NT2/D1 (cell line): ENCODE data around the gene KLHL29.

Experiments
- DNase-seq: peaks from one replicate; pipeline ENCODE4 v3.0.0-alpha.2; 2011; ENCODE audit warnings: low read depth, low spot score
- H3K27me3 ChIP-seq: 2 replicates; pipeline ENCODE4 v1.6.0; 2011; ENCODE audit warnings: mild to moderate bottlenecking; ENCODE audit not compliant: insufficient read length, insufficient read depth
- H3K36me3 ChIP-seq: 2 replicates; pipeline ENCODE4 v1.6.1; 2011; ENCODE audit warnings: mild to moderate bottlenecking, low read length, mixed read lengths; ENCODE audit not compliant: insufficient read depth, insufficient read length
- H3K4me1 ChIP-seq: 2 replicates; pipeline ENCODE4 v1.5.1; 2011; ENCODE audit not compliant: insufficient read depth, insufficient read length
- H3K4me3 ChIP-seq: 2 replicates; pipeline ENCODE4 v1.5.1; 2011; ENCODE audit warnings: low read depth; ENCODE audit not compliant: insufficient read length
- H3K9ac ChIP-seq: 2 replicates; pipeline ENCODE4 v1.6.0; 2011; ENCODE audit warnings: low read depth; ENCODE audit not compliant: insufficient read length
- H3K9me3 ChIP-seq: 2 replicates; pipeline ENCODE4 v1.5.1; 2011; ENCODE audit warnings: mild to moderate bottlenecking, low read length; ENCODE audit not compliant: insufficient read depth
- SUZ12 ChIP-seq: IDR thresholded peaks from 2 replicates; pipeline ENCODE4 v1.6.1; 2011; ENCODE audit not compliant: insufficient read length, insufficient read depth; ENCODE audit errors: extremely low read depth
- YY1 ChIP-seq: IDR thresholded peaks from 2 replicates; pipeline ENCODE4 v1.6.1; 2011; ENCODE audit not compliant: insufficient read length, insufficient read depth
- ZNF274 ChIP-seq: IDR thresholded peaks from 2 replicates; pipeline ENCODE4 v1.6.1; 2011; ENCODE audit warnings: mild to moderate bottlenecking, low read depth, low read length

The KLHL29 gene

DNA sequence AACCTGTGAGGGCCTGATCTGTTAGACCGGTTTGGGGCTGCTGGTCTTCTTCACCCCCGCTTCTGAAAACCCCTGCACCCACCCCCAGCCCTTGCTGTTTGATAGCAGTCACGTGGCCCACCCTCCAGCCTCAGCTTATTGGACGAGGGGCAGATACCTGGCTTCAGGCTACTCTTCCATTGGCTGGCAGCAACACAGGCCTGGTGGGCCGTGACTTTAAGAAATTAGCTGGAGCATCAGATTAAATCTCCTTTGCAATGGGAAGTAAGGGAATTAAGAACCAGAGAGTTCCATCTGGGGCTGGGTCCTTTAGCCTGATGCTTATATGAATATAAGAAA lies 107.3 kb downstream of the KLHL29 start:
- Histone ChIP-seq H3K9ac (no peak overlapping the region), H3K27me3 (no peaks in the 10 kb centered on the region), H3K36me3 (no peaks in the 10 kb centered on the region), H3K4me3 (no peak overlapping the region), H3K4me1 (peaks cover 10% of the 10 kb centered on the region), H3K9me3 (no peaks in the 10 kb centered on the region)
- TF ChIP-seq SUZ12 (no peak), YY1 (no peak), ZNF274 (no peak)
- no peak for DNase-seq

DNA sequence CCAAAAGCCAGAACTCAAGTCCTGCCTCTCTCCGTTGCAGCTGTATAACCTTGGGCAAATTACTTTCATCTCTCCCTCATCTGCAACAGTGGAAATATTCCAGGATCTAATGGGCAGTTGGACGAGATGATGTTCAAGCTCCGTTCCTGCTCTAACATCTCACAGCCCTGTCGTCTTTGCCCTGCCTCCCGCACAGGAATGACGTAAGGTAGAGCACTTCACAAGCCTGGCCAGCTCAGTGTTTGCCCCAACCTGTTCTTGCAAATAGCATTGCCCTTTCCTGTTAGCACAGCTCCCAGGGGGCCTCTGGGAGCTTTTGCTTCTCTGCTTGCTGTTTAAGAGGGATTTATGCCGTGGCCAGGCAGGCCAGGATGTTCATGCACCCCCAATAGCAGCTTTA lies 107.9 kb downstream of the KLHL29 start:
- H3K4me3 ChIP-seq: no peak overlapping the region
- no peaks in the 10 kb centered on the region for H3K27me3 ChIP-seq
- no peaks in the 10 kb centered on the region for H3K9me3 ChIP-seq
- H3K4me1 ChIP-seq: peaks cover 13% of the 10 kb centered on the region
- no peak overlapping the region for H3K9ac ChIP-seq
- TF ChIP-seq ZNF274: no peak
- no peak for TF ChIP-seq SUZ12
- no peak for TF ChIP-seq YY1
- H3K36me3 ChIP-seq: no peaks in the 10 kb centered on the region
- no peak for DNase-seq

DNA sequence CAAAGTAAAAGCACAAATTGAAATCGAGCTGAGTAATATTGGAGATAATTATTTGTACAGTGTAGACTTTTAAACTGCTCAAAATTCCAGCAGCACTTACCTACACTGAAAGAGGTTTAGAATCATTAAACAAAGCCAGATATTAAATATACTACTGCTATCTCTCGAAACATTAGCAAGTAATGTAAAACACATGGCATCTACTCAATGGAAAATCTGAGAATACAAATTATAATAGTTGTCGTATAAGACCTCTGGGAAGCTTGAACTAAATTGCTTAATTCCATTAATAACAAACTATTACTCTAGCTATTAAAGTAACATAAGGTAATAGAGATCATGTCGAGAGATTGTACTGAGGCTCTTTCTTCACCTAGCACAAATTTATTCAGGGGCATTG lies 108.9 kb downstream of the KLHL29 start:
- Histone ChIP-seq H3K9ac (no peak overlapping the region), H3K36me3 (no peaks in the 10 kb centered on the region), H3K4me3 (no peak overlapping the region), H3K4me1 (peaks cover 12% of the 10 kb centered on the region), H3K9me3 (no peaks in the 10 kb centered on the region), H3K27me3 (no peaks in the 10 kb centered on the region)
- DNase-seq: no peak
- TF ChIP-seq YY1: no peak
- TF ChIP-seq ZNF274: no peak
- TF ChIP-seq SUZ12: no peak

DNA sequence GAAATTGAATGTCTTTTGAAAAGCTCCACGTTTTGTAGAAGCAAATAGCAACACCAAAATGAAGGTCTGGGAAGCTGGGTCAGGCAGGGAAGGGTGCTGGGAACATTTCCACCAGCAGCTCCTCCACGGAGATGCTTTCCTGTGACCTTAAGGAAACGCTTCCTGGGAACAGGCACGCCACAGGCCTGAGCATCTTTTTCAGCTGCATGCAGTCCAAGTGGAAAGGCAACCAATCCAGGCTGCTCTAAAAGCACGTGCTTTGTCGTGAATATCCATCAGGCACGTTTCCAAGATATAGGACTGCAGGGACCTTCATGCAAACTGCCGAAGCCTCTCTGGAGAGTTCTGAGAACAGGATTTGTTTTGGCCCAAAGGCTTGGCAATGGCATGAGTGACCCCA lies 109.3 kb downstream of the KLHL29 start:
- TF ChIP-seq YY1: no peak
- TF ChIP-seq SUZ12: no peak
- no peak for TF ChIP-seq ZNF274
- Histone ChIP-seq H3K4me3 (no peak overlapping the region), H3K27me3 (no peaks in the 10 kb centered on the region), H3K9me3 (no peaks in the 10 kb centered on the region), H3K4me1 (peaks cover 10% of the 10 kb centered on the region), H3K36me3 (no peaks in the 10 kb centered on the region), H3K9ac (no peak overlapping the region)
- no peak for DNase-seq

DNA sequence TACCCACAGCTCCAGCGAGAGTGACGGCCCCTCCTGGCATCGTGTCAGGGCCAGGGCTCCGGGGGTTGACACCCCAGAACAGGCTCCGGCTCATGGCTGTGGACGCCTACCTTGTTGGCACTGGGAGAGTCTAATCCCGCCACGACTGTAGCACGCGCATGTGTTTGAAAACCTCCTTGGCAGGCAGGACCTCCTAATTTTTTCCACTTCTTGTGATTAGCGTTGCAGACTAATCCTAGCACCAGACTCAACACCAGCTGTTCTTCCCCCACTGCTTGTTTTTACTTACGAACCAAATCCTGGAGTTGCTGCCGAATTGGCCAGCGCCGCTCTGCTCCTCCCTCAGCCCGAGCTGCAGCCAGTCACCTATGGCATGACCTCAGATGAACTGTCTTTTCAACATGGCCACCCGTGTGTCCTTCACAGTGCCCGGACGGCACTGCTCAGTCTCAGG lies 110.7 kb downstream of the KLHL29 start:
- Histone ChIP-seq H3K27me3 (no peaks in the 10 kb centered on the region), H3K9ac (no peak overlapping the region), H3K4me1 (peaks cover 10% of the 10 kb centered on the region), H3K4me3 (no peak overlapping the region), H3K36me3 (no peaks in the 10 kb centered on the region), H3K9me3 (no peaks in the 10 kb centered on the region)
- no peak for TF ChIP-seq SUZ12
- no peak for TF ChIP-seq YY1
- TF ChIP-seq ZNF274: no peak
- DNase-seq: no peak

DNA sequence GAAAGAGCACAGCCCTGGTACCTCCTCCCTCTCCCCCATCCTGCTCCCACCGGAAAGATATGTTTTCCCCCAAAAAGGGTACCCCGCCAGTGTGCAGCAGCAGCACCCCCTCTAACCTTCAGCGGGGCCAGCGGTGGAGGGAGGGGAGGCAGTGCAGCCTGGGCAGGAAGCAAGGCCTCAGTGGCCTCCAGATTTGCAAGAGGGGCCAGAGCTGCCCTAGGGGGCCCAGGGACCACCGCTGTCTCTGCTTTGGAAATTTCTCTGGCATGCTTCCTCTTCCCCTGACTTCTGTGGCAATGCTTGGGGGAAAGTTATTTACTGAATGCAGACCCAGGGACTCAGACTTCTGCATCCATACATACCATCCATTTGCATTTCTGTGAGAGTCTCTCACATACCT lies 111.5 kb downstream of the KLHL29 start:
- DNase-seq: no peak
- Histone ChIP-seq H3K9ac (peak overlapping the region; percentile 28), H3K27me3 (no peaks in the 10 kb centered on the region), H3K36me3 (no peaks in the 10 kb centered on the region), H3K9me3 (no peaks in the 10 kb centered on the region), H3K4me1 (peaks cover 10% of the 10 kb centered on the region), H3K4me3 (no peak overlapping the region)
- no peak for TF ChIP-seq SUZ12
- no peak for TF ChIP-seq ZNF274
- TF ChIP-seq YY1: no peak

DNA sequence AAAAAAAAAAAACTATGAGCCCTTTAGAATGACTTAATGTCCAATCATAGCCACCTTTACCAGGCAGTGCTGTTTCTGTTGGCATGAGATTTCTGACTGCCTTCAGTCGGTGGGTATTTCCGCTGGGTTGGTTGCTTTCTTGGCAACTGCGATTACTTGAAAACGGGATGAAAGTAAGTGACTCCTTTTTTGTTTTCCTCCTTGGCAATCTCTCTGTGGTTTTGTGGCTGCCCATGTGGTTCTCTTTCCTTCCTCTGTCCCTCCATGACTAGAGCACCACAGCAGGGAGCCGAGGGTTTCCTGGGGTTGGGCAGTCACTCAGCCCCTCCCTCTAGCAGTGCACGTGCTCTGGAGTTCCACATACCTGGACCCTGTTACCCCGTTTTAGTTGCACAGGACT lies 112.1 kb downstream of the KLHL29 start:
- no peak for DNase-seq
- Histone ChIP-seq H3K4me3 (no peak overlapping the region), H3K9me3 (no peaks in the 10 kb centered on the region), H3K4me1 (peaks cover 10% of the 10 kb centered on the region), H3K27me3 (no peaks in the 10 kb centered on the region), H3K36me3 (no peaks in the 10 kb centered on the region), H3K9ac (no peak overlapping the region)
- TF ChIP-seq YY1: no peak
- no peak for TF ChIP-seq SUZ12
- no peak for TF ChIP-seq ZNF274

DNA sequence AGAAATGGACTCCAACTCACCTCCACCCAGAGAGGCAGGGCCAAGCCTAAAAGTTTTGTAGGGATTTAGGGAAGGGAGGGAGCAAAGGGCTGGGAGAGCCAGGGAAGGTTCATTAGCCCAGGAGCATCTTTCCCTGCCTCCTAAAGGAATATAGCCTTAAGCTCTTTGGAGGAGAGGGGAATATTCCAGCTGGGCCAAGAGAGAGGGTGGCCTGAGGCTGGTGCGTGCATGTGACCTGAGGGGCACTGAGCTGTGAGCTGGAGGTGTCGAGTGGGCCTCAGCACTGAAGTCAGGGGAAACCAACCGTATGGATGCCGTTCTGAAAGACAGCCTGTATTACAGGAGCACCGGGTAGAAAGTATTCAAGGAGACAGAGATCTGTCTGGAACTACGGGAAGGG lies 112.6 kb downstream of the KLHL29 start:
- no peaks in the 10 kb centered on the region for H3K27me3 ChIP-seq
- no peaks in the 10 kb centered on the region for H3K9me3 ChIP-seq
- no peaks in the 10 kb centered on the region for H3K36me3 ChIP-seq
- H3K4me3 ChIP-seq: no peak overlapping the region
- DNase-seq: no peak
- H3K9ac ChIP-seq: no peak overlapping the region
- TF ChIP-seq YY1 (no peak), ZNF274 (no peak), SUZ12 (no peak)
- peaks cover 10% of the 10 kb centered on the region for H3K4me1 ChIP-seq
